NCI-H2227 (cell line): ENCODE data around the gene DSG3.
A peak's percentile ranks its signal among the peaks of the same experiment; 100 is the strongest.

Experiments
- DNase-seq: peaks from one replicate; lab custom pipeline; 2025; ENCODE audit not compliant: unreplicated experiment; lab: John Stamatoyannopoulos, UW

Gene DSG3

GRCh38 chr18:31447530-31448191 lies at the start of gene DSG3:
Gene DSG3, plus strand, starts transcription at chr18:31447741. Its CDS starts 137 bp downstream, at chr18:31447878.
- no peak for DNase-seq

- no peak for DNase-seq
Measured at GRCh38 chr18:31398191-31398590, 49.4 kb upstream of the DSG3 start.

GRCh38 chr18:31399306-31400032 lies 48.1 kb upstream of the DSG3 start:
- no peak for DNase-seq

- DNase-seq: no peak
Measured at GRCh38 chr18:31401156-31402025, 46.1 kb upstream of the DSG3 start.

GRCh38 chr18:31402026-31402373 lies 45.5 kb upstream of the DSG3 start:
- DNase-seq: no peak

GRCh38 chr18:31403409-31403808 lies 44.1 kb upstream of the DSG3 start:
- no peak for DNase-seq

- no peak for DNase-seq
Measured at GRCh38 chr18:31407649-31408048, 39.9 kb upstream of the DSG3 start.

GRCh38 chr18:31409276-31409675 lies 38.3 kb upstream of the DSG3 start:
- DNase-seq: no peak

GRCh38 chr18:31410716-31411483 lies 36.6 kb upstream of the DSG3 start:
- no peak for DNase-seq

- DNase-seq: no peak
Measured at GRCh38 chr18:31413137-31413536, 34.4 kb upstream of the DSG3 start.

- DNase-seq: no peak
Measured at GRCh38 chr18:31417850-31418249, 29.7 kb upstream of the DSG3 start.

GRCh38 chr18:31419457-31419932 lies 28.0 kb upstream of the DSG3 start:
- DNase-seq: no peak

GRCh38 chr18:31420032-31420431 lies 27.5 kb upstream of the DSG3 start:
- DNase-seq: no peak

- DNase-seq: no peak
Measured at GRCh38 chr18:31420524-31420923, 27.0 kb upstream of the DSG3 start.

- DNase-seq: peak; percentile 2
Measured at GRCh38 chr18:31424383-31424988, 23.1 kb upstream of the DSG3 start.

GRCh38 chr18:31426021-31426420 lies 21.5 kb upstream of the DSG3 start:
- no peak for DNase-seq

- DNase-seq: no peak
Measured at GRCh38 chr18:31426871-31427406, 20.6 kb upstream of the DSG3 start.

GRCh38 chr18:31428211-31428610 lies 19.3 kb upstream of the DSG3 start:
- DNase-seq: no peak

- DNase-seq: no peak
Measured at GRCh38 chr18:31429623-31430022, 17.9 kb upstream of the DSG3 start.

GRCh38 chr18:31430072-31430471 lies 17.5 kb upstream of the DSG3 start:
- no peak for DNase-seq
